ENCODE measurements around the gene PRR19.

PRR19 gene

DNA sequence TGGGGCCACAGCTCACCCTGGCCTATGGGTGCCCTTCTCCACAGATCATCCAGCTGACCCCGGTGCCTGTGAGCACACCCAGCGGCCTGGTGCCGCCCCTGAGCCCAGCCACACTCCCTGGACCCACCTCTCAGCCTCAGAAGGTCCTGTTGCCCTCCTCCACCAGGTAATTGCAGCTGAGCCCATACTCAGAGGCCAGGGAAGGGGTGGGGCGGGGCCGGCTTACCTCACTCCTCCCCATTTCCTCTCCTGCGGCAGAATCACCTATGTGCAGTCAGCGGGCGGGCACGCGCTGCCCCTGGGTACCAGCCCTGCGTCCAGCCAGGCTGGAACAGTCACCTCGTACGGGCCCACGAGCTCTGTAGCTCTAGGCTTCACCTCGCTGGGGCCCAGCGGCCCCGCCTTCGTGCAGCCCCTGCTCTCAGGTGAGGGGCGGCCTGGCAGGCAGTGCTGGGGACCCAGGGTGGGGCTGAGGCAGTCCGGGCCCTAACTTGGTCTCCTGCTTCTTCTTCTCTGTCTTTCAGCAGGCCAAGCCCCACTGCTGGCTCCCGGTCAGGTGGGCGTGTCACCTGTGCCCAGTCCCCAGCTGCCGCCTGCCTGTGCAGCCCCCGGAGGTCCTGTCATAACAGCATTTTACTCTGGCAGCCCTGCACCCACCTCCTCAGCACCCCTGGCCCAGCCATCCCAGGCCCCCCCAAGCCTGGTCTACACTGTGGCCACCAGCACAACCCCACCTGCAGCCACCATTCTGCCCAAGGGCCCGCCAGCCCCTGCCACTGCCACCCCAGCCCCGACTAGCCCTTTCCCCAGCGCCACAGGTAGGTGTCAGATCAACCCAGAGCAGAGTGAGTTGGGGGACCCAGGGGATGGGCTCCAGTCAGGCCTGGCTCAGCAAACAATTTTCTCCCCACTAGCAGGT lies 9.6 kb upstream of the PRR19 start:
- H3K27me3 ChIP-seq (ENCODE audit: insufficient read depth, poor library complexity, severe bottlenecking) = no peaks in the 10 kb centered on the region
- H3K27ac ChIP-seq (replicated peaks) = no peak overlapping the region
- TF ChIP-seq, protein P1, sequence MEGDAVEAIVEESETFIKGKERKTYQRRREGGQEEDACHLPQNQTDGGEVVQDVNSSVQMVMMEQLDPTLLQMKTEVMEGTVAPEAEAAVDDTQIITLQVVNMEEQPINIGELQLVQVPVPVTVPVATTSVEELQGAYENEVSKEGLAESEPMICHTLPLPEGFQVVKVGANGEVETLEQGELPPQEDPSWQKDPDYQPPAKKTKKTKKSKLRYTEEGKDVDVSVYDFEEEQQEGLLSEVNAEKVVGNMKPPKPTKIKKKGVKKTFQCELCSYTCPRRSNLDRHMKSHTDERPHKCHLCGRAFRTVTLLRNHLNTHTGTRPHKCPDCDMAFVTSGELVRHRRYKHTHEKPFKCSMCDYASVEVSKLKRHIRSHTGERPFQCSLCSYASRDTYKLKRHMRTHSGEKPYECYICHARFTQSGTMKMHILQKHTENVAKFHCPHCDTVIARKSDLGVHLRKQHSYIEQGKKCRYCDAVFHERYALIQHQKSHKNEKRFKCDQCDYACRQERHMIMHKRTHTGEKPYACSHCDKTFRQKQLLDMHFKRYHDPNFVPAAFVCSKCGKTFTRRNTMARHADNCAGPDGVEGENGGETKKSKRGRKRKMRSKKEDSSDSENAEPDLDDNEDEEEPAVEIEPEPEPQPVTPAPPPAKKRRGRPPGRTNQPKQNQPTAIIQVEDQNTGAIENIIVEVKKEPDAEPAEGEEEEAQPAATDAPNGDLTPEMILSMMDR (IDR thresholded peaks at IDR 0.05; ENCODE audit: insufficient read depth, low read length) = no peak
- no peak for TF ChIP-seq POLR2AphosphoS5 (IDR thresholded peaks at IDR 0.05; ENCODE audit: low read depth)
- no peak for TF ChIP-seq SPI1 (IDR thresholded peaks at IDR 0.05; ENCODE audit: borderline replicate concordance, low read depth)
- TF ChIP-seq, protein P2, sequence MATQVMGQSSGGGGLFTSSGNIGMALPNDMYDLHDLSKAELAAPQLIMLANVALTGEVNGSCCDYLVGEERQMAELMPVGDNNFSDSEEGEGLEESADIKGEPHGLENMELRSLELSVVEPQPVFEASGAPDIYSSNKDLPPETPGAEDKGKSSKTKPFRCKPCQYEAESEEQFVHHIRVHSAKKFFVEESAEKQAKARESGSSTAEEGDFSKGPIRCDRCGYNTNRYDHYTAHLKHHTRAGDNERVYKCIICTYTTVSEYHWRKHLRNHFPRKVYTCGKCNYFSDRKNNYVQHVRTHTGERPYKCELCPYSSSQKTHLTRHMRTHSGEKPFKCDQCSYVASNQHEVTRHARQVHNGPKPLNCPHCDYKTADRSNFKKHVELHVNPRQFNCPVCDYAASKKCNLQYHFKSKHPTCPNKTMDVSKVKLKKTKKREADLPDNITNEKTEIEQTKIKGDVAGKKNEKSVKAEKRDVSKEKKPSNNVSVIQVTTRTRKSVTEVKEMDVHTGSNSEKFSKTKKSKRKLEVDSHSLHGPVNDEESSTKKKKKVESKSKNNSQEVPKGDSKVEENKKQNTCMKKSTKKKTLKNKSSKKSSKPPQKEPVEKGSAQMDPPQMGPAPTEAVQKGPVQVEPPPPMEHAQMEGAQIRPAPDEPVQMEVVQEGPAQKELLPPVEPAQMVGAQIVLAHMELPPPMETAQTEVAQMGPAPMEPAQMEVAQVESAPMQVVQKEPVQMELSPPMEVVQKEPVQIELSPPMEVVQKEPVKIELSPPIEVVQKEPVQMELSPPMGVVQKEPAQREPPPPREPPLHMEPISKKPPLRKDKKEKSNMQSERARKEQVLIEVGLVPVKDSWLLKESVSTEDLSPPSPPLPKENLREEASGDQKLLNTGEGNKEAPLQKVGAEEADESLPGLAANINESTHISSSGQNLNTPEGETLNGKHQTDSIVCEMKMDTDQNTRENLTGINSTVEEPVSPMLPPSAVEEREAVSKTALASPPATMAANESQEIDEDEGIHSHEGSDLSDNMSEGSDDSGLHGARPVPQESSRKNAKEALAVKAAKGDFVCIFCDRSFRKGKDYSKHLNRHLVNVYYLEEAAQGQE (IDR thresholded peaks at IDR 0.05; ENCODE audit: insufficient replicate concordance, low read depth) = no peak
- no peak overlapping the region for H3K4me3 ChIP-seq (replicated peaks; ENCODE audit: insufficient read depth, low read length)
- no peak for DNase-seq (ENCODE audit: low read depth in 1 of 2, low spot score in 1 of 2)

DNA sequence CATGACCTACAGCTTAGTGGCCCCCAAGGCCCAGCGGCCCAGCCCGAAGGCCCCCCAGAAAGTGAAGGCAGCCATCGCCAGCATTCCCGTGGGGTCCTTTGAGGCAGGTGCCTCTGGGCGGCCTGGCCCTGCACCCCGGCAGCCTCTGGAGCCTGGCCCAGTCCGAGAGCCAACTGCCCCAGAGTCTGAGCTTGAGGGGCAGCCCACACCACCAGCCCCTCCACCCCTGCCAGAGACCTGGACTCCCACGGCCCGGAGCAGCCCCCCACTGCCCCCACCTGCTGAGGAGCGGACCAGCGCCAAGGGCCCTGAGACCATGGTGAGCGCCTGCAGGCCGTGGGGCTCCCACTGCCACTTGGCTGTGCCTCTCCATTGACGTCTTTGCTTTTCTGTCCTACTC lies 9.0 kb upstream of the PRR19 start:
- H3K27ac ChIP-seq (replicated peaks) = no peak overlapping the region
- no peaks in the 10 kb centered on the region for H3K27me3 ChIP-seq (ENCODE audit: insufficient read depth, poor library complexity, severe bottlenecking)
- TF ChIP-seq SPI1 (IDR thresholded peaks at IDR 0.05; ENCODE audit: borderline replicate concordance, low read depth) (no peak), GABPA (IDR thresholded peaks at IDR 0.05; ENCODE audit: low read depth) (no peak), POLR2AphosphoS5 (IDR thresholded peaks at IDR 0.05; ENCODE audit: low read depth) (no peak)
- TF ChIP-seq, protein P1 (IDR thresholded peaks at IDR 0.05; ENCODE audit: insufficient read depth, low read length) = no peak
- TF ChIP-seq, protein P2 (IDR thresholded peaks at IDR 0.05; ENCODE audit: insufficient replicate concordance, low read depth) = no peak
- no peak for DNase-seq (ENCODE audit: low read depth in 1 of 2, low spot score in 1 of 2)
- H3K4me3 ChIP-seq (replicated peaks; ENCODE audit: insufficient read depth, low read length) = no peak overlapping the region

DNA sequence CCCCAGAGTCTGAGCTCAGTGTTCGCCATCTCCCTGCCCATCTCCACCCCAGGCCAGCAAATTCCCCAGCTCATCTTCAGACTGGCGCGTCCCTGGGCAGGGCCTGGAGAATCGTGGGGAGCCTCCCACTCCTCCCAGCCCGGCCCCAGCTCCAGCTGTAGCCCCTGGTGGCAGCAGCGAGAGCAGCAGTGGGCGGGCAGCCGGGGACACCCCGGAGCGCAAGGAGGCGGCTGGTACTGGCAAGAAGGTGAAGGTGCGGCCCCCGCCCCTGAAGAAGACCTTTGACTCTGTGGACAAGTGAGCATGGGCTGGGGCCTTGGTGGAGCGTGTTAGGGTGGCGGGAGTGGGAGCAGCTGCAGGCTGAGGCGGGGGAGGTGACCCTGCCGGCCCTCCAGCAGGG lies 8.4 kb upstream of the PRR19 start:
- no peak overlapping the region for H3K27ac ChIP-seq (replicated peaks)
- no peak overlapping the region for H3K4me3 ChIP-seq (replicated peaks; ENCODE audit: insufficient read depth, low read length)
- DNase-seq (ENCODE audit: low read depth in 1 of 2, low spot score in 1 of 2) = no peak
- TF ChIP-seq, protein P2 (IDR thresholded peaks at IDR 0.05; ENCODE audit: insufficient replicate concordance, low read depth) = no peak
- no peak for TF ChIP-seq SPI1 (IDR thresholded peaks at IDR 0.05; ENCODE audit: borderline replicate concordance, low read depth)
- no peak for TF ChIP-seq POLR2AphosphoS5 (IDR thresholded peaks at IDR 0.05; ENCODE audit: low read depth)
- TF ChIP-seq, protein P1 (IDR thresholded peaks at IDR 0.05; ENCODE audit: insufficient read depth, low read length) = no peak
- TF ChIP-seq GABPA (IDR thresholded peaks at IDR 0.05; ENCODE audit: low read depth) = no peak
- H3K27me3 ChIP-seq (ENCODE audit: insufficient read depth, poor library complexity, severe bottlenecking) = no peaks in the 10 kb centered on the region

Measured in HL-60 (cell line).